K562 (cell line): ENCODE results near the gene HNRNPK. TPM values are rescaled to one million over a fixed set of nuclear protein-coding genes. Genes with fewer than 3 reads are reported as not detected.

Experiments used
- ATAC-seq: fragments of 200-7000 bp; cut with Tn5 transposase; 3 replicates; pipeline ENCODE4 v1.9.1; 2020; ENCODE audit warnings: moderate library complexity
- BruUV-seq: library from RNA; stranded (reverse); fragments of 400-500 nt; replicated peaks from 2 replicates; lab custom pipeline; 2021; lab: Mats Ljungman, UMichigan
- CTCF ChIA-PET: fragments of 300-600 bp; formaldehyde crosslinking; extraction: SDS; loops from one replicate; lab custom pipeline; 2021; ENCODE audit warnings: low intra/inter-chr PET ratio; lab: Yijun Ruan, JAX
- POLR2A ChIA-PET: fragments of 300-600, 350-650 bp; sonication (Branson Sonifier 250); formaldehyde crosslinking; extraction: SDS; loops from one replicate; lab custom pipeline; 2021; ENCODE audit warnings: antibody characterized with exemption, inconsistent platforms; lab: Yijun Ruan, JAX
- DNase-seq, 4 experiments: peaks; one replicate each; pipeline versions ENCODE4 v3.0.0 to v3.0.0-alpha.2; 2011 to 2018; ENCODE audit warnings: low spot score in 3 of 4, mixed read lengths in 3 of 4; ENCODE audit errors: extremely low read depth in 1 of 4
- FAIRE-seq: peaks from 2 replicates; lab custom pipeline; 2011; peaks lifted over from hg19 to GRCh38; lab: Jason Lieb, UNC
- H2AFZ ChIP-seq: 2 replicates; pipeline ENCODE4 v1.6.0; 2011; ENCODE audit warnings: low read depth, low read length, control low read depth, inconsistent platforms
- H3K27ac ChIP-seq: fragments of 200-600 bp; 3 replicates; pipeline ENCODE4 v1.8.0; 2011; ENCODE audit warnings: low read depth, mild to moderate bottlenecking, control low read depth, inconsistent platforms, low read length, moderate library complexity, mixed read lengths; ENCODE audit errors: extremely low read depth
- H3K27me3 ChIP-seq, 2 experiments: fragments of 300-600 bp in 1 of 2; 2 replicates in 1 of 2; 3 replicates in 1 of 2; pipeline versions ENCODE4 v1.6.0 to v1.8.0; 2011; ENCODE audit warnings: inconsistent platforms in 2 of 2, low read length in 2 of 2, mild to moderate bottlenecking in 1 of 2, mixed read lengths in 1 of 2, moderate library complexity in 1 of 2; ENCODE audit not compliant: control insufficient read depth in 2 of 2, insufficient read depth in 2 of 2
- H3K36me3 ChIP-seq: fragments of 300-600 bp; 3 replicates; pipeline ENCODE4 v1.8.0; 2011; ENCODE audit warnings: mild to moderate bottlenecking, low read length, inconsistent platforms; ENCODE audit not compliant: control insufficient read depth, insufficient read depth
- H3K4me1 ChIP-seq, 2 experiments: fragments of 200-600 bp in 1 of 2; replicated peaks in 1 of 2; 2 replicates in 1 of 2; 3 replicates in 1 of 2; pipeline versions ENCODE4 v1.5.1 to v1.8.0; 2011; ENCODE audit warnings: inconsistent platforms in 2 of 2, low read length in 2 of 2, mild to moderate bottlenecking in 1 of 2, mixed read lengths in 1 of 2, moderate library complexity in 1 of 2; ENCODE audit not compliant: control insufficient read depth in 2 of 2, insufficient read depth in 2 of 2
- H3K4me2 ChIP-seq: 2 replicates; pipeline ENCODE4 v1.6.1; 2011; ENCODE audit warnings: low read length, control low read depth, inconsistent platforms, mixed read lengths; ENCODE audit not compliant: insufficient read depth
- H3K4me3 ChIP-seq: fragments of 200-600 bp; sonication (generic), shearing (Covaris generic); 2 replicates; pipeline ENCODE4 v1.5.1; 2016; ENCODE audit warnings: control low read depth, inconsistent platforms
- H3K79me2 ChIP-seq: fragments of 200-600 bp; 3 replicates; pipeline ENCODE4 v1.8.0; 2011; ENCODE audit warnings: low read length, inconsistent platforms; ENCODE audit not compliant: control insufficient read depth, insufficient read depth
- H3K9ac ChIP-seq, 2 experiments: 2 replicates each; pipeline versions ENCODE4 v1.6.0 to v1.6.1; 2011; ENCODE audit warnings: low read depth in 2 of 2, low read length in 2 of 2, control low read depth in 1 of 2, inconsistent platforms in 1 of 2, mild to moderate bottlenecking in 1 of 2, mixed read lengths in 1 of 2; ENCODE audit not compliant: insufficient read depth in 1 of 2
- H3K9me1 ChIP-seq: one replicate; pipeline ENCODE4 v1.6.0; 2011; ENCODE audit warnings: inconsistent platforms, mild to moderate bottlenecking, low read length, moderate library complexity; ENCODE audit not compliant: control insufficient read depth, insufficient read depth
- H3K9me3 ChIP-seq: replicated peaks from 2 replicates; pipeline ENCODE4 v1.5.1; 2011; ENCODE audit warnings: low read depth, low read length, inconsistent platforms; ENCODE audit not compliant: control insufficient read depth, insufficient read depth
- H4K20me1 ChIP-seq: replicated peaks from 2 replicates; pipeline ENCODE4 v1.6.1; 2011; ENCODE audit warnings: low read length, inconsistent platforms, mixed read lengths; ENCODE audit not compliant: control insufficient read depth, insufficient read depth
- BCOR ChIP-seq: fragments of 450-650 bp; IDR thresholded peaks from 2 replicates; pipeline ENCODE4 v1.6.1; 2016
- ELF2 ChIP-seq: fragments of 250-450 bp; sonication (Bioruptor Pico); IDR thresholded peaks from 2 replicates; pipeline ENCODE4 v1.5.0; 2021; ENCODE audit warnings: mild to moderate bottlenecking
- FOXJ3 ChIP-seq: sonication (generic); formaldehyde crosslinking; IDR thresholded peaks from 2 replicates; pipeline ENCODE4 v1.4.0; 2020; ENCODE audit warnings: mild to moderate bottlenecking, missing genetic modification reagents
- GABPA ChIP-seq: fragments of 200-800 bp; sonication (Bioruptor generic); conservative IDR thresholded peaks from 2 replicates; pipeline ENCODE4 v1.6.1; 2016; ENCODE audit warnings: low read depth, missing genetic modification characterization, missing compliant biosample characterization
- IFI16 ChIP-seq: fragments of 250-450 bp; sonication (Bioruptor Pico); IDR thresholded peaks from 2 replicates; pipeline ENCODE4 v2.1.2; 2022; ENCODE audit warnings: mild to moderate bottlenecking, inconsistent platforms
- MEF2A ChIP-seq: IDR thresholded peaks from 2 replicates; pipeline ENCODE4 v1.6.1; 2011; ENCODE audit warnings: low read depth, mild to moderate bottlenecking, low read length, moderate library complexity; ENCODE audit not compliant: control insufficient read depth
- MEIS2 ChIP-seq: fragments of 450-650 bp; IDR thresholded peaks from 2 replicates; pipeline ENCODE4 v1.6.1; 2014; ENCODE audit warnings: mild to moderate bottlenecking; ENCODE audit not compliant: partially characterized antibody
- OTX1 ChIP-seq: fragments of 450-650 bp; formaldehyde crosslinking; IDR thresholded peaks from 2 replicates; pipeline ENCODE4 v1.4.0; 2022; ENCODE audit warnings: mild to moderate bottlenecking
- PML ChIP-seq: IDR thresholded peaks from 2 replicates; pipeline ENCODE4 v1.6.1; 2012; ENCODE audit warnings: low read length, inconsistent platforms
- RBM22 ChIP-seq: fragments of 200-400 bp; formaldehyde crosslinking; IDR thresholded peaks from 2 replicates; pipeline ENCODE4 v1.6.1; 2018; ENCODE audit warnings: low read length, low read depth; ENCODE audit not compliant: poor library complexity, severe bottlenecking
- SP2 ChIP-seq: IDR thresholded peaks from 2 replicates; pipeline ENCODE4 v1.6.1; 2011; ENCODE audit warnings: mild to moderate bottlenecking, low read depth, low read length, moderate library complexity; ENCODE audit not compliant: poor library complexity, severe bottlenecking; ENCODE audit errors: extremely low read depth
- TFAM ChIP-seq: fragments of 250-450 bp; sonication (Bioruptor Pico); conservative IDR thresholded peaks from 2 replicates; pipeline ENCODE4 v1.5.0; 2021; ENCODE audit warnings: mild to moderate bottlenecking, moderate library complexity
- ZBED1 ChIP-seq: IDR thresholded peaks from 2 replicates; pipeline ENCODE4 v1.6.1; 2014
- ZNF217 ChIP-seq: sonication (generic); formaldehyde crosslinking; IDR thresholded peaks from 2 replicates; pipeline ENCODE4 v1.8.0; 2022; ENCODE audit warnings: mild to moderate bottlenecking, missing genetic modification reagents
- WGBS: fragments of 100-300 bp; shearing (Covaris generic); methylation state at CpG from one replicate; pipeline ENCODE4 v1.1.6; 2016; ENCODE audit warnings: low coverage, mixed read lengths; ENCODE audit not compliant: insufficient coverage; ENCODE audit errors: missing lambda C conversion rate; 5-methylcytosine and 5-hydroxymethylcytosine counted together
- in situ Hi-C: fragments of 300-500 bp; cut with MboI; formaldehyde crosslinking; loops from 4 replicates; pipeline ENCODE4 v1.15.0; 2018; ENCODE audit warnings: inconsistent platforms, mixed read lengths
- intact Hi-C: fragments of 100-400 bp; cut with micrococcal nuclease; formaldehyde crosslinking; loops from 2 replicates; pipeline ENCODE4 v1.14.2; 2022
- polyA plus RNA-seq, 8 experiments: library from polyadenylated mRNA; depleted of rRNA in 4 of 8; stranded (reverse) in 5 of 8; unstranded in 3 of 8; fragments of >200 nt; fragmentation: Nextera tagmentation in 2 of 8; fragmentation: Illumina TruSeq in 1 of 8; extraction: Ambion mirVana in 2 of 8; extraction: Trizol in 1 of 8; gene quantifications; 2 replicates each; pipeline versions ENCODE4 v1.2.1 to v1.2.3, GENCODE V29; 2011 to 2014; ENCODE audit warnings: inconsistent platforms in 1 of 8, missing spikeins in 1 of 8
- total RNA-seq, 7 experiments: library from RNA; depleted of rRNA in 6 of 7; stranded (reverse); fragments of >200 nt in 6 of 7; fragmentation: Illumina TruSeq in 2 of 7; extraction: Trizol in 2 of 7; gene quantifications; 2 replicates each; pipeline versions ENCODE4 v1.2.1 to v1.2.3, GENCODE V29; 2011 to 2021; ENCODE audit warnings: low replicate concordance in 1 of 7
- TF ChIP-seq, protein P1 (sequence below): fragments of 450-650 bp; IDR thresholded peaks from 2 replicates; pipeline ENCODE4 v1.7.1; 2018; ENCODE audit warnings: mild to moderate bottlenecking, low read depth; ENCODE audit not compliant: partially characterized antibody
- TF ChIP-seq, protein P2 (sequence below): fragments of 450-650 bp; IDR thresholded peaks from 2 replicates; pipeline ENCODE4 v1.6.1; 2016
- TF ChIP-seq, protein P3 (sequence below): sonication (generic); formaldehyde crosslinking; IDR thresholded peaks from 2 replicates; pipeline ENCODE4 v1.4.0; 2020; ENCODE audit warnings: mild to moderate bottlenecking, missing genetic modification reagents

HNRNPK gene
- total and polyA plus RNA-seq, 9 of the 15 experiments (the other 6 are each of a cell fraction or from before 2014, with no cell fraction given): 224 to 883 (median 618) TPM

DNA sequence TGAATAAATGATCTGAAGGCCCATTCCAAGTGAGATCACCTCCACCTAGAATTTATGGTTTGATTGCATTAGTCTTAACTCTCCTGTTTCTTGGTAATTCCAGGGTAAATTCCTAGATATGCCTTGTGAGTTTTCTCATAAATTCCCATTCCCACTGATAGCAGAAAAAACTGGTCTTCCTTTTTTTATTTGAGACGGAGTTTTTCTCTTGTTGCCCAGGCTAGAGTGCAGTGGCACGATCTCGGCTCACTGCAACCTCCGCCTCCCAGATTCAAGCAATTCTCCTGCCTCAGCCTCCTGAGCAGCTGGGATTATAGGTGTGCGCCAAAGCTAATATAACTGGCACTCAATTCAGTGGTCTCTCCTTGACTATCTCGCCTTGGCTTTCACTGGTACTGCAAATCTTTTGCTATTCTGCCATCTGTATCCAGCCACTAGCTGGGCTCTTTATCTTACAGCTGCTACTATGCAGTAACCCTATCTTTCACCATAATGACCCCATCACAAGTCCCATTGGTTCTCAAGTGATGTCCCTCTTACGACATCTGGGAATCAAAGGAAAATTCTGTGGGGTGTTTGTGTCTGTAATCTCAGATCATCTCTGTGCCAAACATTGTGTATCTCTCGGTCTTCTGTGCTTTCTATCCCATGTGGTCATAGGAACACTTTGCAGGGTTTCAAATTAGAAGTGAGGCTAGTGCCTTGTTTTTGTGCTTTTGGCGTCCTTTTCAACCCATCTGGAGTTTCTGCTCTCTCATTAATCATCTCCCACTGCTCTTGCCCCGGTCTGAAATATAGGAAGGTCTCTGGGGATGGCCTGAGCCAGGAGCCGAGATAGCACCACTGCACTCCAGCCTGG, 14.4 kb downstream of the HNRNPK start:
- no peaks in the 10 kb centered on the region for H3K9me1 ChIP-seq
- no peaks in the 10 kb centered on the region for H3K27me3 ChIP-seq
- ChIA-PET POLR2A (interaction anchor here (1.0 to 2.0 kb wide), 3 partner anchors 9 to 15 kb away, joined by 3 to 11 read pairs (median 8); partner anchors contain the start of gene RMI1), CTCF (no interaction called here)
- H3K36me3 ChIP-seq: peaks cover 38% of the 10 kb centered on the region
- WGBS: 8% methylated on average over 7 of the region's 11 CpGs
- no peaks in the 10 kb centered on the region for H4K20me1 ChIP-seq
- in situ Hi-C loops (no loop called here), intact Hi-C loops (no loop called here)
- no peak overlapping the region for H2AFZ ChIP-seq
- DNase-seq (peak in 2 of 4 experiments; percentile 21), ATAC-seq (peak; percentile 64), FAIRE-seq (peak; percentile 51)
- no TSS peak for BruUV-seq
- H3K4me3 ChIP-seq: no peak overlapping the region
- no peak overlapping the region for H3K9ac ChIP-seq
- no peaks in the 10 kb centered on the region for H3K79me2 ChIP-seq
- H3K4me1 ChIP-seq: peaks cover 0 to 4% of the 10 kb centered on the region in 2 experiments; a peak in 3 of 5 replicates
- no peak overlapping the region for H3K4me2 ChIP-seq
- no peaks in the 10 kb centered on the region for H3K9me3 ChIP-seq
- peak overlapping the region; percentile 34; the same call in 2 of the 3 replicates for H3K27ac ChIP-seq
- TF ChIP-seq PML (peak; percentile 35; the same call in 1 of the 2 replicates), SP2 (no peak), ZNF217 (no peak), GABPA (tag) (no peak), ZBED1 (no peak), MEIS2 (peak; percentile 54), FOXJ3 (no peak), TFAM (CRISPR knock-in tag) (no peak), MEF2A (no peak), ELF2 (no peak), RBM22 (no peak), OTX1 (CRISPR knock-in tag) (peak; percentile 49; the same call in 1 of the 2 replicates), BCOR (no peak), IFI16 (CRISPR knock-in tag) (no peak)
- TF ChIP-seq, protein P1, sequence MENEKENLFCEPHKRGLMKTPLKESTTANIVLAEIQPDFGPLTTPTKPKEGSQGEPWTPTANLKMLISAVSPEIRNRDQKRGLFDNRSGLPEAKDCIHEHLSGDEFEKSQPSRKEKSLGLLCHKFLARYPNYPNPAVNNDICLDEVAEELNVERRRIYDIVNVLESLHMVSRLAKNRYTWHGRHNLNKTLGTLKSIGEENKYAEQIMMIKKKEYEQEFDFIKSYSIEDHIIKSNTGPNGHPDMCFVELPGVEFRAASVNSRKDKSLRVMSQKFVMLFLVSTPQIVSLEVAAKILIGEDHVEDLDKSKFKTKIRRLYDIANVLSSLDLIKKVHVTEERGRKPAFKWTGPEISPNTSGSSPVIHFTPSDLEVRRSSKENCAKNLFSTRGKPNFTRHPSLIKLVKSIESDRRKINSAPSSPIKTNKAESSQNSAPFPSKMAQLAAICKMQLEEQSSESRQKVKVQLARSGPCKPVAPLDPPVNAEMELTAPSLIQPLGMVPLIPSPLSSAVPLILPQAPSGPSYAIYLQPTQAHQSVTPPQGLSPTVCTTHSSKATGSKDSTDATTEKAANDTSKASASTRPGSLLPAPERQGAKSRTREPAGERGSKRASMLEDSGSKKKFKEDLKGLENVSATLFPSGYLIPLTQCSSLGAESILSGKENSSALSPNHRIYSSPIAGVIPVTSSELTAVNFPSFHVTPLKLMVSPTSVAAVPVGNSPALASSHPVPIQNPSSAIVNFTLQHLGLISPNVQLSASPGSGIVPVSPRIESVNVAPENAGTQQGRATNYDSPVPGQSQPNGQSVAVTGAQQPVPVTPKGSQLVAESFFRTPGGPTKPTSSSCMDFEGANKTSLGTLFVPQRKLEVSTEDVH: peak; percentile 69
- TF ChIP-seq, protein P2, sequence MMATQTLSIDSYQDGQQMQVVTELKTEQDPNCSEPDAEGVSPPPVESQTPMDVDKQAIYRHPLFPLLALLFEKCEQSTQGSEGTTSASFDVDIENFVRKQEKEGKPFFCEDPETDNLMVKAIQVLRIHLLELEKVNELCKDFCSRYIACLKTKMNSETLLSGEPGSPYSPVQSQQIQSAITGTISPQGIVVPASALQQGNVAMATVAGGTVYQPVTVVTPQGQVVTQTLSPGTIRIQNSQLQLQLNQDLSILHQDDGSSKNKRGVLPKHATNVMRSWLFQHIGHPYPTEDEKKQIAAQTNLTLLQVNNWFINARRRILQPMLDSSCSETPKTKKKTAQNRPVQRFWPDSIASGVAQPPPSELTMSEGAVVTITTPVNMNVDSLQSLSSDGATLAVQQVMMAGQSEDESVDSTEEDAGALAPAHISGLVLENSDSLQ: peak; percentile 42
- TF ChIP-seq, protein P3, sequence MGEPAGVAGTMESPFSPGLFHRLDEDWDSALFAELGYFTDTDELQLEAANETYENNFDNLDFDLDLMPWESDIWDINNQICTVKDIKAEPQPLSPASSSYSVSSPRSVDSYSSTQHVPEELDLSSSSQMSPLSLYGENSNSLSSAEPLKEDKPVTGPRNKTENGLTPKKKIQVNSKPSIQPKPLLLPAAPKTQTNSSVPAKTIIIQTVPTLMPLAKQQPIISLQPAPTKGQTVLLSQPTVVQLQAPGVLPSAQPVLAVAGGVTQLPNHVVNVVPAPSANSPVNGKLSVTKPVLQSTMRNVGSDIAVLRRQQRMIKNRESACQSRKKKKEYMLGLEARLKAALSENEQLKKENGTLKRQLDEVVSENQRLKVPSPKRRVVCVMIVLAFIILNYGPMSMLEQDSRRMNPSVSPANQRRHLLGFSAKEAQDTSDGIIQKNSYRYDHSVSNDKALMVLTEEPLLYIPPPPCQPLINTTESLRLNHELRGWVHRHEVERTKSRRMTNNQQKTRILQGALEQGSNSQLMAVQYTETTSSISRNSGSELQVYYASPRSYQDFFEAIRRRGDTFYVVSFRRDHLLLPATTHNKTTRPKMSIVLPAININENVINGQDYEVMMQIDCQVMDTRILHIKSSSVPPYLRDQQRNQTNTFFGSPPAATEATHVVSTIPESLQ: no peak
